IMR-90 (cell line): Measurements from ENCODE around the gene CLN3. TPM values are rescaled to one million over a fixed set of nuclear protein-coding genes. Genes with fewer than 3 reads are reported as not detected.

Experiments
- ATAC-seq: fragments of 200-7000 bp; cut with Tn5 transposase; 2 replicates; pipeline ENCODE4 v1.9.1; 2020; ENCODE audit warnings: low read depth, mild to moderate bottlenecking, moderate library complexity
- BruUV-seq: library from RNA; stranded (reverse); fragments of 400-500 nt; replicated peaks from 2 replicates; lab custom pipeline; 2021; lab: Mats Ljungman, UMichigan
- CTCF ChIA-PET: fragments of 300-600 bp; formaldehyde crosslinking; extraction: SDS; loops from one replicate; lab custom pipeline; 2021; ENCODE audit warnings: antibody characterized with exemption; lab: Yijun Ruan, JAX
- POLR2A ChIA-PET: fragments of 300-600 bp; sonication (Branson Sonifier 250); formaldehyde crosslinking; loops from one replicate; lab custom pipeline; 2022; ENCODE audit warnings: antibody characterized with exemption; ENCODE audit not compliant: unreplicated experiment; lab: Charles Lee
- DNase-seq: peaks from one replicate; pipeline ENCODE4 v3.0.0; 2013
- H2AFZ ChIP-seq: replicated peaks from 2 replicates; pipeline ENCODE3; 2013; ENCODE audit warnings: low read length, mild to moderate bottlenecking; ENCODE audit not compliant: poor library complexity
- H2AK5ac ChIP-seq: 2 replicates; pipeline ENCODE4 v1.6.1; 2013; ENCODE audit warnings: low read depth, low read length, inconsistent platforms
- H2AK9ac ChIP-seq: replicated peaks from 2 replicates; pipeline ENCODE3; 2013; ENCODE audit warnings: mild to moderate bottlenecking, low read depth, low read length, moderate library complexity; ENCODE audit not compliant: poor library complexity
- H2BK120ac ChIP-seq: 2 replicates; pipeline ENCODE4 v1.6.1; 2013; ENCODE audit warnings: low read depth, low read length, inconsistent platforms
- H2BK15ac ChIP-seq: 3 replicates; pipeline ENCODE4 v1.6.1; 2013; ENCODE audit warnings: low read depth, low read length, inconsistent platforms
- H2BK20ac ChIP-seq: 2 replicates; pipeline ENCODE4 v1.6.1; 2013; ENCODE audit warnings: low read depth, mild to moderate bottlenecking, inconsistent platforms, low read length, moderate library complexity
- H2BK5ac ChIP-seq: 2 replicates; pipeline ENCODE4 v1.6.1; 2013; ENCODE audit warnings: mild to moderate bottlenecking, low read depth, low read length, inconsistent platforms; ENCODE audit not compliant: poor library complexity, severe bottlenecking
- H3K14ac ChIP-seq: replicated peaks from 2 replicates; pipeline ENCODE4 v1.6.1; 2013; ENCODE audit warnings: low read depth, low read length, inconsistent platforms
- H3K18ac ChIP-seq: 2 replicates; pipeline ENCODE4 v1.6.1; 2013; ENCODE audit warnings: low read depth, low read length, control low read depth
- H3K23ac ChIP-seq: 2 replicates; pipeline ENCODE4 v1.6.1; 2013; ENCODE audit warnings: low read depth, low read length, inconsistent platforms
- H3K27ac ChIP-seq: 2 replicates; pipeline ENCODE4 v1.5.1; 2013; ENCODE audit warnings: mild to moderate bottlenecking, control low read depth, low read length; ENCODE audit not compliant: insufficient read depth
- H3K27me3 ChIP-seq: 2 replicates; pipeline ENCODE4 v1.6.1; 2013; ENCODE audit warnings: low read length; ENCODE audit not compliant: control insufficient read depth, insufficient read depth
- H3K36me3 ChIP-seq: 2 replicates; pipeline ENCODE4 v1.6.1; 2013; ENCODE audit warnings: low read length, mixed read lengths; ENCODE audit not compliant: control insufficient read depth, insufficient read depth
- H3K4ac ChIP-seq: 2 replicates; pipeline ENCODE4 v1.6.1; 2013; ENCODE audit warnings: low read depth, low read length, inconsistent platforms
- H3K4me1 ChIP-seq: 2 replicates; pipeline ENCODE4 v1.6.1; 2013; ENCODE audit warnings: low read length, mixed read lengths; ENCODE audit not compliant: control insufficient read depth, insufficient read depth
- H3K4me2 ChIP-seq: 2 replicates; pipeline ENCODE4 v1.6.1; 2013; ENCODE audit warnings: low read depth, mild to moderate bottlenecking, control low read depth, low read length, moderate library complexity
- H3K4me3 ChIP-seq: 2 replicates; pipeline ENCODE4 v1.5.1; 2013; ENCODE audit warnings: low read depth, mild to moderate bottlenecking, control low read depth, low read length, moderate library complexity; ENCODE audit not compliant: insufficient read depth
- H3K56ac ChIP-seq: 2 replicates; pipeline ENCODE4 v1.6.1; 2013; ENCODE audit warnings: low read length, inconsistent platforms; ENCODE audit not compliant: insufficient read depth; ENCODE audit errors: extremely low read depth
- H3K79me1 ChIP-seq, 2 experiments: 2 replicates each; pipeline ENCODE4 v1.6.1; 2013; ENCODE audit warnings: low read length in 2 of 2, inconsistent platforms in 1 of 2, low read depth in 1 of 2
- H3K9ac ChIP-seq: 2 replicates; pipeline ENCODE4 v1.6.1; 2013; ENCODE audit warnings: low read depth, low read length, control low read depth
- H3K9me1 ChIP-seq: 2 replicates; pipeline ENCODE4 v1.6.1; 2013; ENCODE audit warnings: low read length, inconsistent platforms; ENCODE audit not compliant: insufficient read depth
- H3K9me3 ChIP-seq: 2 replicates; pipeline ENCODE4 v1.6.1; 2013; ENCODE audit warnings: low read length; ENCODE audit not compliant: control insufficient read depth, insufficient read depth
- H4K20me1 ChIP-seq: 2 replicates; pipeline ENCODE4 v1.6.1; 2013; ENCODE audit warnings: low read length, inconsistent platforms; ENCODE audit not compliant: insufficient read depth
- H4K5ac ChIP-seq: 2 replicates; pipeline ENCODE4 v1.6.1; 2013; ENCODE audit warnings: mild to moderate bottlenecking, low read depth, low read length, control low read depth
- H4K8ac ChIP-seq, 2 experiments: 2 replicates each; pipeline ENCODE4 v1.6.1; 2013; ENCODE audit warnings: low read depth in 2 of 2, low read length in 2 of 2, control low read depth in 1 of 2, inconsistent platforms in 1 of 2
- H4K91ac ChIP-seq: 2 replicates; pipeline ENCODE4 v1.6.1; 2013; ENCODE audit warnings: low read depth, low read length, inconsistent platforms; ENCODE audit not compliant: insufficient read depth
- BHLHE40 ChIP-seq: fragments of 150-350 bp; IDR thresholded peaks from 2 replicates; pipeline ENCODE4 v1.6.1; 2016; ENCODE audit warnings: mild to moderate bottlenecking, low read depth, low read length
- CEBPB ChIP-seq: IDR thresholded peaks from 2 replicates; pipeline ENCODE4 v1.6.1; 2012; ENCODE audit warnings: low read depth, low read length, improper control_type of control experiment
- CHD1 ChIP-seq: IDR thresholded peaks from 2 replicates; pipeline ENCODE4 v1.6.1; 2012; ENCODE audit warnings: low read depth, low read length, improper control_type of control experiment
- CTCF ChIP-seq: conservative IDR thresholded peaks from 2 replicates; pipeline ENCODE4 v1.5.1; 2012; ENCODE audit warnings: mild to moderate bottlenecking, low read depth, low read length, improper control_type of control experiment
- ELK1 ChIP-seq: fragments of 150-350 bp; IDR thresholded peaks from 2 replicates; pipeline ENCODE4 v1.6.1; 2016; ENCODE audit warnings: low read depth, mild to moderate bottlenecking, low read length, moderate library complexity, borderline replicate concordance
- MAFK ChIP-seq: IDR thresholded peaks from 2 replicates; pipeline ENCODE4 v1.6.1; 2012; ENCODE audit warnings: low read depth, low read length, improper control_type of control experiment
- MAZ ChIP-seq: IDR thresholded peaks from 2 replicates; pipeline ENCODE4 v1.6.1; 2012; ENCODE audit warnings: low read depth, mild to moderate bottlenecking, low read length, improper control_type of control experiment, moderate library complexity, borderline replicate concordance
- NFE2L2 ChIP-seq: fragments of 150-350 bp; IDR thresholded peaks from 2 replicates; pipeline ENCODE4 v1.6.1; 2016; ENCODE audit warnings: low read depth, mild to moderate bottlenecking, low read length
- POLR2A ChIP-seq: IDR thresholded peaks from 2 replicates; pipeline ENCODE4 v1.6.1; 2012; ENCODE audit warnings: mild to moderate bottlenecking, low read depth, low read length
- RAD21 ChIP-seq: IDR thresholded peaks from 2 replicates; pipeline ENCODE4 v1.6.1; 2012; ENCODE audit warnings: low read length, improper control_type of control experiment
- RCOR1 ChIP-seq: IDR thresholded peaks from 2 replicates; pipeline ENCODE4 v1.6.1; 2012; ENCODE audit warnings: mild to moderate bottlenecking, low read length, improper control_type of control experiment; ENCODE audit not compliant: insufficient replicate concordance
- RFX5 ChIP-seq: IDR thresholded peaks from 2 replicates; pipeline ENCODE4 v1.8.0; 2012; ENCODE audit warnings: low read depth, mild to moderate bottlenecking, low read length, moderate library complexity
- SMC3 ChIP-seq: fragments of 150-350 bp; IDR thresholded peaks from 2 replicates; pipeline ENCODE4 v1.6.1; 2016; ENCODE audit warnings: low read depth, mild to moderate bottlenecking, antibody characterized with exemption, low read length, moderate library complexity
- USF2 ChIP-seq: fragments of 150-350 bp; IDR thresholded peaks from 2 replicates; pipeline ENCODE4 v1.6.1; 2017; ENCODE audit warnings: mild to moderate bottlenecking, antibody characterized with exemption, low read length, low read depth
- WGBS, 2 experiments: methylation state at CpG; one replicate each; pipeline versions ENCODE4 v1.1.5 to v1.1.7; 2013; ENCODE audit warnings: missing lambda C conversion rate in 2 of 2; ENCODE audit not compliant: insufficient read length in 1 of 2; ENCODE audit errors: extremely low coverage in 2 of 2; 5-methylcytosine and 5-hydroxymethylcytosine counted together
- dilution Hi-C: fragments of 300-500 bp; cut with HindIII; formaldehyde crosslinking; loops from one replicate; pipeline ENCODE4 v1.14.3; 2018; ENCODE audit warnings: low sequenced_read_pairs; ENCODE audit not compliant: unreplicated experiment
- in situ Hi-C: fragments of 300-500 bp; cut with MboI; formaldehyde crosslinking; loops from 3 replicates; pipeline ENCODE4 v1.14.3; 2019; ENCODE audit warnings: low sequenced_read_pairs, inconsistent platforms, mixed read lengths
- intact Hi-C: fragments of 100-400 bp; cut with micrococcal nuclease; formaldehyde crosslinking; loops from 2 replicates; pipeline ENCODE4 v1.10.0; 2022
- polyA plus RNA-seq, 3 experiments: library from polyadenylated mRNA; depleted of rRNA; stranded (reverse); fragments of >200 nt; gene quantifications; 2 replicates each; pipeline ENCODE4 v1.2.3, GENCODE V29; 2012; ENCODE audit warnings: low replicate concordance in 1 of 3
- total RNA-seq: library from RNA; depleted of rRNA; stranded (reverse); fragments of >200 nt; gene quantifications from 2 replicates; pipeline ENCODE4 v1.2.3, GENCODE V29; 2012

CLN3 gene
- total and polyA plus RNA-seq, 2 of the 4 experiments (the other 2 are of a cell fraction): 3.9 to 15.9 TPM

- Histone ChIP-seq H2BK20ac (no peak overlapping the region), H3K36me3 (peaks cover 20% of the 10 kb centered on the region), H3K27me3 (no peaks in the 10 kb centered on the region), H3K23ac (no peak overlapping the region), H2AFZ (no peak overlapping the region), H3K27ac (no peak overlapping the region), H4K20me1 (no peaks in the 10 kb centered on the region; the same call in 1 of the 2 replicates), H2BK5ac (no peak overlapping the region), H2BK120ac (no peak overlapping the region), H3K18ac (no peak overlapping the region), H2AK9ac (no peak overlapping the region), H4K5ac (no peak overlapping the region), H3K4me2 (no peak overlapping the region), H4K8ac (no peak overlapping the region), H3K4ac (no peak overlapping the region), H3K4me3 (no peak overlapping the region), H3K9me1 (peaks cover 5% of the 10 kb centered on the region; the same call in 1 of the 2 replicates), H3K79me1 (peaks cover 3 to 10% of the 10 kb centered on the region in 2 experiments), H3K4me1 (peaks cover under 1% of the 10 kb centered on the region; the same call in 1 of the 2 replicates), H2AK5ac (no peak overlapping the region), H3K9ac (no peak overlapping the region), H3K56ac (no peak overlapping the region), H3K9me3 (no peaks in the 10 kb centered on the region), H2BK15ac (no peak overlapping the region), H4K91ac (no peak overlapping the region), H3K14ac (no peak overlapping the region)
- POLR2A ChIA-PET: interaction anchor here (0.5 kb wide), 1 partner anchor 9 kb away, joined by 11 read pairs; no protein-coding TSS in a partner anchor
- no TSS peak for BruUV-seq
- DNase-seq (no peak), ATAC-seq (peak; percentile 72)
- WGBS, 2 experiments: 60% methylated on average over 3 of the region's 9 CpGs; no CpG with 5 or more reads in 1 of the 2 experiments
- CTCF ChIA-PET: no interaction called here
- intact Hi-C loops (no loop called here), dilution Hi-C loops (no loop called here), in situ Hi-C loops (no loop called here)
- no peak for TF ChIP-seq CHD1
- no peak for TF ChIP-seq SMC3
- TF ChIP-seq USF2: no peak
- TF ChIP-seq CTCF: no peak
- TF ChIP-seq CEBPB: no peak
- no peak for TF ChIP-seq MAFK
- TF ChIP-seq RFX5: no peak
- no peak for TF ChIP-seq MAZ
- TF ChIP-seq RAD21: no peak
- no peak for TF ChIP-seq POLR2A
- no peak for TF ChIP-seq ELK1
- TF ChIP-seq NFE2L2: no peak
- TF ChIP-seq RCOR1: no peak
- no peak for TF ChIP-seq BHLHE40
Measured at GRCh38 chr16:28531777-28532744, 40.2 kb upstream of the CLN3 start.
